Left lung (tissue), 10 donors: Measurements from ENCODE around the gene ZNF496. TPM values are rescaled to one million over a fixed set of nuclear protein-coding genes. Genes with fewer than 3 reads are reported as not detected.

Experiments
- ATAC-seq: fragments of 200-7000 bp; cut with Tn5 transposase; one replicate; pipeline ENCODE4 v1.9.1; 2020; ENCODE audit warnings: moderate library complexity
- DNase-seq, 4 donors: peaks; one replicate each; pipeline ENCODE4 v3.0.0-alpha.2; 2013 to 2020
- H3K27ac ChIP-seq, 2 donors: fragments of 200-600 bp; sonication (generic) in 1 of 2; one replicate each; pipeline versions ENCODE4 v1.5.0 to v1.8.0; 2020 to 2021
- H3K27me3 ChIP-seq, 2 donors: fragments of 200-600 bp; sonication (generic) in 1 of 2; one replicate each; pipeline versions ENCODE4 v1.5.0 to v1.8.0; 2020 to 2021
- H3K36me3 ChIP-seq, 2 donors: fragments of 200-600 bp; sonication (generic) in 1 of 2; one replicate each; pipeline versions ENCODE4 v1.5.0 to v1.8.0; 2020 to 2021
- H3K4me1 ChIP-seq, 2 donors: fragments of 200-600 bp; one replicate each; pipeline ENCODE4 v1.8.0; 2021
- H3K4me3 ChIP-seq, 2 donors: fragments of 200-600 bp; sonication (generic) in 1 of 2; one replicate each; pipeline versions ENCODE4 v1.5.0 to v1.8.0; 2020 to 2021; ENCODE audit warnings: mild to moderate bottlenecking in 1 of 2
- H3K9me3 ChIP-seq, 2 donors: fragments of 200-600 bp; sonication (generic) in 1 of 2; one replicate each; pipeline versions ENCODE4 v1.5.0 to v1.8.0; 2020 to 2021
- CTCF ChIP-seq, 2 donors: fragments of 200-600 bp; sonication (generic) in 1 of 2; IDR thresholded peaks; one replicate each; pipeline versions ENCODE4 v1.5.0 to v1.8.0; 2021; ENCODE audit warnings: antibody characterized with exemption in 2 of 2
- intact Hi-C, 2 donors: fragments of 100-400 bp; cut with DNase I; formaldehyde crosslinking; loops; one replicate each; pipeline versions ENCODE4 v1.11.2 to v1.14.2; 2022
- polyA plus RNA-seq, 6 donors: library from polyadenylated mRNA; unstranded; fragments of 120-200 nt; gene quantifications; one replicate each; pipeline ENCODE4 v1.2.1, GENCODE V29; 2013; ENCODE audit not compliant: insufficient read length in 6 of 6
- total RNA-seq, 2 donors: library from RNA; stranded (reverse); fragmentation: NEBNext Ultra II Directional; extraction: Animal tissue kit (Norgen Biotek cat#: 25700); gene quantifications; one replicate each; pipeline ENCODE4 v1.2.1, GENCODE V29; 2021
- donor health status: DM: no; HTN: yes; CAD: no.
- donor health status: DM: no; HTN: no; CAD: no.

ZNF496 gene
- total and polyA plus RNA-seq, 8 donors, result 18.2 to 44.8 (median 36.7) TPM

- H3K27me3 ChIP-seq, result peaks cover 0 to 16% of the 10 kb centered on the region in 2 donors
- peak overlapping the region; percentile 95 to 98 for H3K4me3 ChIP-seq
- no peaks in the 10 kb centered on the region for H3K9me3 ChIP-seq
- DNase-seq (peak; percentile 30 to 90 (median 54)), ATAC-seq (peak; percentile 59)
- peaks cover 11 to 44% of the 10 kb centered on the region in 2 donors for H3K4me1 ChIP-seq
- H3K36me3 ChIP-seq, result peaks cover 0 to 25% of the 10 kb centered on the region in 2 donors
- H3K27ac ChIP-seq, result peak overlapping the region; percentile 86 to 87
- intact Hi-C loops, result no loop called here
- TF ChIP-seq CTCF (IDR thresholded peaks at IDR 0.05), result no peak
Observed at GRCh38 chr1:247332215-247332622, 552 bp upstream of the ZNF496 start.

GRCh38 chr1:247331172-247331524, 519 bp downstream of the ZNF496 start:
- peaks cover 0 to 16% of the 10 kb centered on the region in 2 donors for H3K27me3 ChIP-seq
- intact Hi-C loops, result no loop called here
- peaks cover 0 to 35% of the 10 kb centered on the region in 2 donors for H3K36me3 ChIP-seq
- ATAC-seq, result peak; percentile 89
- no peaks in the 10 kb centered on the region for H3K9me3 ChIP-seq
- no peak for TF ChIP-seq CTCF (IDR thresholded peaks at IDR 0.05)
- H3K27ac ChIP-seq, result peak overlapping the region; percentile 86 to 87
- peak overlapping the region; percentile 95 to 98 for H3K4me3 ChIP-seq
- peak; percentile 48 to 94 (median 84) for DNase-seq
- peaks cover 11 to 44% of the 10 kb centered on the region in 2 donors for H3K4me1 ChIP-seq

GRCh38 chr1:247330548-247331171, 1.0 kb downstream of the ZNF496 start:
- no peaks in the 10 kb centered on the region for H3K9me3 ChIP-seq
- peaks cover 11 to 39% of the 10 kb centered on the region in 2 donors for H3K4me1 ChIP-seq
- peak overlapping the region; percentile 95 to 98 for H3K4me3 ChIP-seq
- intact Hi-C loops, result no loop called here
- no peak for TF ChIP-seq CTCF (IDR thresholded peaks at IDR 0.05)
- peak overlapping the region in 1 of 2 donors; percentile 86 for H3K27ac ChIP-seq
- no peak for DNase-seq
- H3K27me3 ChIP-seq, result peaks cover 0 to 16% of the 10 kb centered on the region in 2 donors
- ATAC-seq, result no peak
- peaks cover 0 to 35% of the 10 kb centered on the region in 2 donors for H3K36me3 ChIP-seq

GRCh38 chr1:247329097-247329617, 2.5 kb downstream of the ZNF496 start:
- peaks cover 0 to 46% of the 10 kb centered on the region in 2 donors for H3K36me3 ChIP-seq
- peaks cover 11 to 31% of the 10 kb centered on the region in 2 donors for H3K4me1 ChIP-seq
- TF ChIP-seq CTCF (IDR thresholded peaks at IDR 0.05), result no peak
- H3K27me3 ChIP-seq, result peaks cover 0 to 16% of the 10 kb centered on the region in 2 donors
- ATAC-seq (no peak), DNase-seq (no peak)
- no peak overlapping the region for H3K27ac ChIP-seq
- H3K9me3 ChIP-seq, result no peaks in the 10 kb centered on the region
- intact Hi-C loops, result no loop called here
- H3K4me3 ChIP-seq, result no peak overlapping the region

GRCh38 chr1:247328311-247328710, 3.4 kb downstream of the ZNF496 start:
- H3K27ac ChIP-seq, result no peak overlapping the region
- H3K9me3 ChIP-seq, result no peaks in the 10 kb centered on the region
- no peak overlapping the region for H3K4me3 ChIP-seq
- no peak for TF ChIP-seq CTCF (IDR thresholded peaks at IDR 0.05)
- peaks cover 11 to 27% of the 10 kb centered on the region in 2 donors for H3K4me1 ChIP-seq
- H3K36me3 ChIP-seq, result peaks cover 0 to 46% of the 10 kb centered on the region in 2 donors
- H3K27me3 ChIP-seq, result peaks cover 0 to 16% of the 10 kb centered on the region in 2 donors
- DNase-seq (no peak), ATAC-seq (no peak)
- intact Hi-C loops, result no loop called here
